ENCODE measurements around the gene DLX4.

The DLX4 gene

DNA sequence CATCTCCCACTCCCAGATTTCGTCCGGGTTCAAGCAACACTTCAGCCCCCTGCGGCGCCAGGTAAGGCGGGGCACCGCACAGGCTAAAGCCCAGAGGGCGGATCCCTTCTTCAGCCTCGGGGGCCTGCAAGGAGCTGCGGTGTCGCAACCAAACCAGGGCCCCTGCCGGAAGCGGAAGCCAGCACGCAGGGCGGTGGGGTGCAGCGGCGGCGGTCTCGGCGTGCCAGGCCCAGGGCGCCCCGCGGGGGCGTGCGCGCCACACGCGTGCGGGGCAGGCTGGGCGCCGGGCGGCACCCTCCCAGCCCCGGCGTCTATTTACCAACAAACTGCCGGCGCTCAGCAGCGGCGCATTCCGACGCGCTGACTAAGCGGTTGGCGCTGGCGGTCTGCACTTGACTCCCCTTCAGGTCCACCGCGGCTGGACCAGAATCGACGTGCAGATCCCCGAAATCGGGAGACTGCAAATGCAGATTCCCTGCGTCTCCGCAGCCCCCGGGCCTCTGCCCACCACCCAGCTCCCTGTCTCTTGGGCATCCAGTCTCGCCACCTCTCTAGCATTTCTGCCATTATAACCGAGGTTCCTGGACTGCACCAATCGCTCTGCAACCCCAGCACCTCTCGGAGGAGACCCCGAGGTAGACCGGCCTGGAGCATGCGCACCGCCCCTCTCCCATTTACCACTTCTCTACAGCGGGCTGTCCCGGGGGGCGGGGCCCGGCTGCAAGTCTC lies 421 bp upstream of the DLX4 start:
- DNase-seq (ENCODE audit: low read depth, low spot score) = peak; percentile 82

DNA sequence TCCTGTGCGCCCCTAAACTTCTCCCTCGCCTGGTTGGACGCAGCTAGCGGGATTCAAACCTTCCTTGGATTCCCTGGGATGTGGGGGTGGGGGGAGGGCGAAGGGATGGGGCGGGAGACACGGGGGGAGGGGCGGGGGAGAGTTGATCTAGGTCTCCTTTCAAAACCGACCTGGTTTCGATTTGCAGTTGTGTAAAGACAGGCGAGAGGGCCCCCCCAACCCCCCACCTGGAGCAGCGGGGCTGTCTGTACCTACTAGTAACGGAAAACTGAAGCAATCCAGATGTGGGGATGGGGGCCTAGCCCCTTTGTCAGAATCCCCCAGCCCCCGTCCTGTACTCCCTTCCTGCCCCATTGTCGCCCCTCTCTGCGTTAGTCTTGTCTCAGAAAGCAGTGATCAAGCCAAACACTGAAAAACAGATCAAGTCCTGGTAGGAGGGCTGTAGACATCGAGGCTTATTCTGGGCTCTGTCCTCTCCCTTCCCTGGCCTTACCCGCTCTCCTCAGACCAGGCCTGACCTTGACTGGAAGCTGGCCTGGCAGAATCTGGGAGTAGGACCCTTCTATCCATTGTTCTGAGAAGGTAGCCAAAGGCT lies 902 bp downstream of the DLX4 start:
- no peak for DNase-seq (ENCODE audit: low read depth, low spot score)

DNA sequence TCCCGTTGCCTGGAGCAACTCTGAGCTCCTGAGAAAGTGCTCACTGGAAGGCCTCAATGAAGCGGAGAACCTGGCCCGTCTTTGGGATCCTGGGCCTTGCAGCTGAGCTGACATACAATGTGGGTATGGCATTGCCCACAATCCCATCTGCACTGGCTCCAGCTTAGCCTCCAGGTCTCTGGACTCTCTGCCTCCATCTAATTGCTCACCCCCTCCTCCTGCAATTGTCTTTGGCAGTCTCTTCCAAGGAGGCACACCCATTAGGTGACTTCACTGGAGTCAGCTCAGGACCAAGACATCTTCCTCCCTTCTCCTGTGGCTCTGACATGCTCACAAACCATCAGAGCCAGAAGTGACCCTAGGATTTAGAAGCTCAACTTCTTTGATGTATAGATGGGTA lies 1.5 kb downstream of the DLX4 start:
- DNase-seq (ENCODE audit: low read depth, low spot score) = no peak

DNA sequence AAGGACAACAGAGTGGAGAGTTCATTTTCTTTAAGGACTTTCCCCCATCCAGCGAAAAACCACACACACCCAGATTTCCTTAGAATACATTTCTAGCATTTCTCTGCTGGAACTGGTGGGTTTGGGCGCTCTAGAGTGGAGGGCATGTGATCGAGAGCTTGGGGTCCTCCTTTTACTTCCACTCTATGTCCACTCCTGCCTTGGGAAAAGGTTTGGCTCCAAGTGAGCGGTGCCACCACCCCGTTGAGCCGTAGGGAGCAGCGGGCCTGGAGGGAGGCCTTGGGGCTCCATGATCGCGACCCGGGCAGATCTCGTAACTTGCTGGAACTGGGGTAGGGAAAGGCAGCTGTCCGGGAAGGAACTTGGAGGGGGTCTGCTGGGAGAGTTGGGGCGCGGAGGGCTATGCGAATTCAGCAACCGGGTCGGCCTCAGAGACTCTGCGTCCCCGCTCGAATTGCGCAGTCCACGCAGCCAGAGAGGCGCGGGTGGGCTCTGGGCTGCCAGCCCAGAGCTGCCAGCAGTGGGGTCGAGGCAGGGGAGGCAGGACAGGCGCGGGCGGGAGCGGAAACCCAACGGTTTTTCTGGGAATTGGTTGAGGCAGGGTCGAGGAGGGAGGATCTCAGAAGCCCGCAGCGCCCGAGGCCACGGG lies 2.3 kb downstream of the DLX4 start:
- no peak for DNase-seq (ENCODE audit: low read depth, low spot score)

DNA sequence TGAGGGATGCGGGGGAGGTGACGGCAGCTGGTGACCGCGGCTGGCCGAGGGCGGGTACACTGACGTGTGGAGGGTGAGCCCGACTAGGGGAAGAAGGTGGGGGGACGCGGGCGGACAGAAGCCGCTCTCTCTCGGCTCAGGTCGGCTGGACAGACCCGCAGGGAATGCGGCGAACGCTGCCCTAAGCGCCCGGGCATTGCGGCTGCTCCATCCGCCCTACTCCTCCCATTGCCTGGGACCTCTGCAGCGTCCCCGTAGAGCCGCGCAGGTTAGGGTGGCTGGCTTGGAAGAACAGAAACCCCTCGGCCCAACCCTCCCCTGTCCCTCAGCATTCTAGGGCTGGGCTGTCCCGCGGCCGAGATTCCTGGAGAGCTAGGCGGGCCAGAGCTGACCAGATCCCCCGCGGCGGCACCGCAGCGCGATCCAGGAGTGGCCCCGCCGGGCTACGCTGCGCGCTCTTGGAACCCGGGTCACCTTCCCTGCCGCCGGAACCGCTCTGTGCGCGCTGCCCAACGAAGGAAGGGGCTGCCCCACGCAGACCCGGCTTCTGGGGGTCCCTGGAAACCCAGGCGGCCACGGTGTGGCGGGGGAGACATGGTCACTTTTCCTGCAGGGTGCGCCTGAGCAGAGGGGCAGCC lies 3.0 kb downstream of the DLX4 start:
- DNase-seq (ENCODE audit: low read depth, low spot score) = no peak

DNA sequence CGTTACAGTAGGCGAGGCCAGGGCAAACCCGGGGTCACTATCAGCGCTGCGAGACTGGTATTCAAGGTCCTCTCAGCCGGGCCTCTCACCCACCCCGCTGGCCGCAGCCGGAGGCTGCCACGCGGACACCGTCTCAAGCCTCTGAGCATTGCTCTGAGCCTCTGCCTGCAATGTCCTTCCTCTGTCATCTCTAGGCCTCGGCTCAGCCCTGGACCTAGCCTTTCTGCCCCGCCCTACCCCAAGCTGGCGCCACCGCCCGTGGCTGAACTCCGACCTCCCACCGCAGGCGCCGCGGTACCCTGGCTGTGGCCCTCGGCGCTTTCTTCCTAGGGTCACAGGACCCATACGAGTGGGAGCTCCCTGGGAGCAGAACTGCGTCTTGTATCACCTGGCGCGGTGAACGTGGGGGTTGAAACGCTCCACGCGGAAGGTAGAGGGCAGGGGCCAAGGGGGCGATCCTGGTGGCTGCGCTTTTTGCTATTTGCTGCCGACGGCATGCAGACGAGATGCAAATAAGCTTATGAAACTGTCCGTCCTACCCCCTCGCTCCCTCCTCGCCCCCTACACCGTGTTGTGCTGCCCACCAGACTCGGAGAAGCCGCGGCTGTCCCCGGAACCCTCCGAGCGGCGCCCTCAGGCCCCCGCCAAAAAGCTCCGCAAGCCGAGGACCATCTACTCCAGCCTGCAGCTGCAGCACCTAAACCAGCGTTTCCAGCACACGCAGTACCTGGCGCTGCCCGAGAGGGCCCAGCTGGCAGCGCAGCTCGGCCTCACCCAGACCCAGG lies 3.7 kb downstream of the DLX4 start:
- DNase-seq (ENCODE audit: low read depth, low spot score) = no peak

DNA sequence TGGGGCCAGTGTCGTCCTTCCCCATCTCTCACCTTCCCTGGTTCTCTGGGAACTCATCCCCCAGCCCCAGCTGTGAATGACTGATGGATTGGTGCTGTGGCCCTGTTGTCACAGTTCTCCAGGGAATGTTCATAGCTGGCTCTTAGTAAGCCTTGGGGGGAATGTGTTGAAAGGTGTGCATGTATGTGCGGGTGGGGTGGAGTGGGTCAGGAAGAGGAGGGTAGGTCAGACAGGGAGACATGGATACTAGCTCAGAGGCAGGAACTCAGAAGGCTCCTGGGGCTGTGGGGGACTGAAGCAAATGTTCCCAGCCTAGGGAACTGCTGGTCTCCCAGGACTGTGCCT lies 4.3 kb downstream of the DLX4 start:
- no peak for DNase-seq (ENCODE audit: low read depth, low spot score)

DNA sequence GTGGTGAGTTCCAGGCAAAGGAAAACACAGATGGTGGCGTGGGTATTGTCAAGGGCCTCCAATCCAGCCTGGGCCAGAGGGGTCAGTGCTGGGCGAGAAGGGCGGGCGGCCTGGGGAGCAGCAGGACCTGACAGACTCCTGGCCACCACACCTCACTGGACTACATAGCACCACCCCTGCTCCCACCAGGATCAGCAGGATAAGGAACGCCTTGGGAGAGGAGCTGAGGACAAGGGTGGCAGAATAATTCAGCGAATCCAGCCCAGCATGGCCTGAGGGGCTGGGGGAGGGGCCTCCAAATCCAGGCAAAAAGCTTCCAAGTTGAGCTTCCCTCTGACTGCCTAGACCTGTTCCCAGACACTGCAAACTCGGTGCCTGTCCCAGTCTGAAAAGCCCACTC lies 6.5 kb downstream of the DLX4 start:
- DNase-seq (ENCODE audit: low read depth, low spot score) = no peak

DNA sequence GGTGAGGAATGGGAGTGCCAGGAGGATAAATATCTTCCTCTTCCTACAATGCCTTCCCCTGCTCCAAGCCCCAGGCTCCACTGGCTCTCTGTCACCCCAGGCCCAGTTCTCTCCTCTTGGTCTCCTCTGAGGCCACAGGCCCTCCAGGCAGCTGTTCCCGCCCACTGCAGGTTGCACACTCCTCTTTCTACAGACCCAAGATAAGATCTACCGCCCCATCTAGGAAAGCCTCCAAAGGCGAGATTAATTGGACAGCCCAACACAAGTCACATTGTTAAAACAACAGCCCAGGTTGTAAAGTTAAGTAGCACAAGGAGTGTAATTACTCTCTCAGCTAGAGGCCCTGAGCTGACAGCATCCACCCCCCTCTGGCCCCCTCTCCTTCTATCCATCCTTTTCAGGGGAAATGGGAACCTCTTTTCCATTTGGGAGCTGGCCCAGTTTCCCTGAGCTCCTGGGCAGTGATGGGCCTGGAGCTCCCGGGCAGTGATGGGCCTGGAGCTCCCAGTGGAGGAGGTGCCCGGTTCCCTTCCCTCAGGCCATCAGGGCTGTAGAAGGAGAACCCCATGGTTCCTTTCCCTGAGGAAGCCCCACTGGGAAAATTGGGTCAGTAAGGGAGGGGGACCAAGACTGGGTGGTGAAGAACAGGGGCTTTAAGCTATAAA lies 7.3 kb downstream of the DLX4 start:
- DNase-seq (ENCODE audit: low read depth, low spot score) = no peak

DNA sequence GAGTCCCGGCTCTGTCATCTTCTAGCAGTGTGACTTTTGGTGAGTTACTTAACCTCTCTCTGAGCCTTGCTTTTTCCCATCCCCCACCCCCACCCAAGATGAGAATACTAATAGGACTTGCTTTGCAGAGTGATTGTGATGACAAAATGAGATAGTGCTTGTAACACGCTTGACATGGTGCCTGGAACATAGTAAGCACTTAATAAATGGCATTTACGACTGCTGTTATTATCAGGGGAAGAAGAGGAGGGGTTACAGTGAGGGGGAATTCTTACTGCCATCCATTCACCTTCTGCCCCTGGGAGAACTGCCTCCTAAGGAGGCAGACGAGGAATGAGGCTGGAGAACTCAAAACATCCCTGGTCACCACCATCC lies 7.8 kb downstream of the DLX4 start:
- no peak for DNase-seq (ENCODE audit: low read depth, low spot score)

DNA sequence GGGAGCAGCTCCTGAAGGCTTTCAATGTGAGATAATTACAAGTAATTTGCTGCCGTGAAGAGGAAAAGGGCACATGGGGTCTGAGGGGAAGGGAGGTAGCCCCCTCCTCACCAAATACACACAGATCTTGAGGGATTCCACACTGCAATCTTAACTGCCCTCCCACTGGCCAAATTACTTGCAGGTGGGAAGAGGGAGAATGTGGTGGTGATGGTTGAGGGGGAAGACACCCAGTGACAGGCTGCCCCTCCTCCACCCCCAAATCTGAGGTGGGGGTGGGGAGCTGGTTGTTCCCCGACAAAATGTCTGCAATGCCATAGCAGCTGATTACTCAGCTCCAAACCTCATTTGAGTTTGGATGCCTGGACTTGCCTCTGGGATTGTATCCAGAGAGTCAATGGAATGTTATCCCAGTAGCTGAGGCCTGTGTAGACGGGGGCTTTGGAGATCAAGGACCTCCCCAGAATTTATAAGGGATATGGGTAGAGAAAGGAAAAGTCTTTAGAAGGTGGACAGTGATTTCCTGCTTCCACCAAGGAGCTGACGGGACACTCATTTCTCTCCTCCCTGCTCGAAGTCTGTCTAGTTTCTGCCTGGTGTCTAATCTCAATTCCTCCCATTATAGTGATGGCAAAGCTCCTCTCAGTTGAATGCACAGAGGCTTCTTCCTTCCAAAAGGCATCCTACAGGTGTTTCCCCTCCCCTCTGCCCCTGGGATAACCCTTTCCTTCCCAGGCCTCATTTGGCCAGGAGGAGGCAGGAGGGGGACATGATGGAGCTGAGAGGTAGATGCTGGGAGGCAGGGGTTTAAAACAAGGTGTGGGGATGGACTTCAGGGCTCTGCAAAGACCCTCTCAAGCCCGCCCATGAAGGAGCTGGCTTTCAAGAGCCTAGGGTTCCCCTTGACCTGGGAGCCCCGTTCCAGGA lies 8.7 kb downstream of the DLX4 start:
- DNase-seq (ENCODE audit: low read depth, low spot score) = no peak

DNA sequence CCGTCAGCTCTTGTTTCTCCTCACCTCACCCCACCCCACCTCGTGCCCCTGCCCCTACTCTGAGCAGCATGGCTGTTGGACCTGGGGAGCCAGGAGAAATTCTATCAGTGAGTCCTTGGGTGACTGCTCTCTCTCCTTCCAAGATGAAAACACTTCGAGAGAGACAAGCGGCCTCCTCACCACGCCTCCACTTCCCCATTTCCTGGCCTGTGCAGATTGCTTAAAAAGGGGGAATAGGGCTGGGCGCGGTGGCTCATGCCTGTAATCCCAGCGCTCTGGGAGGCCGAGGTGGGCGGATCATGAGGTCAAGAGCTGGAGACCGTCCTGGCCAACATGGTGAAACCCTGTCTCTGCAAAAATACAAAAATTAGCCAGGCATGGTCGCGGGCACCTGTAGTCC lies 9.5 kb downstream of the DLX4 start:
- no peak for DNase-seq (ENCODE audit: low read depth, low spot score)

DNA sequence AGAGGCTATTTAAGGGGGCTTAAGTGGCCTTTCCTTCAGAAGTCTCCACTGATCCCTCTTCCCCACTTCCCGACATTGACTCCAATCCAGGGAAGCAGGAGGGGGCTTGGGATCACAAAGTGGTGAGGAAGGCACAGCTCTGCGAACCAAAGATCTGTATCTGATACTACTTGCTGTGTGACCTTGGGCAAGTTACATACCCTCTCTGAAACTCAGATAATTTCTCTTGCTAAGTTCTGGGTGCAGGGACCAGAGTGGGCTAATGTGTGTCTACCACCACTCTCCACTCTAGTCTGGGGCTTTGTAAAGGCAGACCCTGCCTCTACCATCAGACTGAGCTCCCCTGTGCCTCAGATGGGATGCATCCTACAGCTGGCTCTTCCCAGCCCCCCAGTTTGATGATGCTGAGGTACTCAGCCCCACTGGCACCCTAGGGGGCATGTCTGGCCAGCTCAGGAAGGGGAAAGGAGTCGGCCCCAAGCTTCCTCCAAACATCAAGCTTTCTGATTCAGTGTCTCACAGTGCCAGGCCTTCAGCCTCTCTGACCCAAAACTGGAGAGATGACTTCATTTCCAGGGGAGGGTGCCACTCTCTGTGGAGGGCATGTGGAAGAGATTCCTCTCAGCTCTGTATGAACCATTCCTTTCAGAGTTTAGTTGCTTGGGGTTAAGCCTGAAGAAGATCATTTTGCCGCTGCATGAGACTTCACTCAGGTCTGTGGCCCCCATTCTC lies 10.9 kb downstream of the DLX4 start:
- DNase-seq (ENCODE audit: low read depth, low spot score) = no peak

DNA sequence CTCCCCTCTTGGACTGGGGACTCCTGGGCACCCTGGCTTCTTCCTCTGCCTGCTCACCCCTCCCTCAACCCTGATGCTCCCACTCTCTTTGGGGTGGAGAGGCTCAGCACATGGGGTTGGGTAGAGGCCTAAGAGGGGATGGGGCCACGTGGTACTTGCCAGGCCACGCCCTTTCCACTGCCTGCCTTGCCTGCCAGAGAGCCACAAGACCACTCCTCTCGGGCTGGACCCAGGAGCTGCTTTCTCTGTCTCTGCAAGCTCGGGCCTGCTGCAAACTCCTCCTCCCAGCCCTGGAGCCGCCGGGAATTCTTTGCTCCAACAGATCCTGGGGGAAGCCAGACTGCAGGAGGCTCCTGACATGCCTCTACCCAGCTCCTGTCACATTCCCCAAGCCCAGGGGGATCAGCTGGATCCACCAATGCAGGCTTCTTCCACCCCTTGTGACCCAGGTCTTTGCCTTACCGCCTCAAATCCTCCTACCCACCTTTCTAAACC lies 11.8 kb downstream of the DLX4 start:
- no peak for DNase-seq (ENCODE audit: low read depth, low spot score)

DNA sequence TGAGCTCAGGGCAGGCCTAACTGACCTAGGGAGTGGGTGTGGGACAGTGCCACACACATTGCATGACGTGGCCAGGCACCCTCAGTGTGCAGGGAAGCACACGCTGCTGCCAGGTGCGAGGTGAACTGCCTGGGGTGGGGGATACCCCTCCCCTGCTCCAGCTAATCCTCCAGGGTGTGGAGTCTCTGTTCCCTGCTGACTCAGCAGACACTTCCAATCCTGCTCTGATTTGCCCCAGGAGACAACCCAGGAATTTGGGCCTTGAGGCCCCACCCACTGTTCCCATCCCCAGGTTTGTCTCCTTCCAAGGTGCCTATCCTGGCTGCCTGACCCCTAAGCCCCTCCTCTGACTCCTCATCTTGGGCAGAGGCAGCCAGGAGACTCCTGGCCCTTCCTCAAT lies 15.3 kb downstream of the DLX4 start:
- no peak for DNase-seq (ENCODE audit: low read depth, low spot score)

DNA sequence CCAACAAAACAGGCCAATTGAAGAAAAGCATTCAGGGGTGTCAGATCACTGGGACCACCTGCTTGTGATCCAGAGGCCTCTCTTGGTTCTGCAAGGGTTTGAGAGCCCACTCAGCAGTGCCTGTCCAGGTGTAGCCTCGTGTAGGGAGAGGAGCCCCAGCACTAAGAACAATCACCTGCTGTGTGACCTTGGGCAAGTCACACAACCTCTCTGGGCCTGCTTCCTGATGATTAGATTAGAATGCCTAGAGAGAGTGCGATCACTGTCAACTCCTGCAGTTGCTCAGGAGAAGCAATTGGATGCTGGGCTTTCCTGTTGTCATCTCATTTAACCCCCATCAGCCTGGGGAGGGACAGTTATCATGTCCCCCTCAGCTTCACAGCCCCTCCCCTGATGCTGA lies 15.8 kb downstream of the DLX4 start:
- DNase-seq (ENCODE audit: low read depth, low spot score) = no peak

DNA sequence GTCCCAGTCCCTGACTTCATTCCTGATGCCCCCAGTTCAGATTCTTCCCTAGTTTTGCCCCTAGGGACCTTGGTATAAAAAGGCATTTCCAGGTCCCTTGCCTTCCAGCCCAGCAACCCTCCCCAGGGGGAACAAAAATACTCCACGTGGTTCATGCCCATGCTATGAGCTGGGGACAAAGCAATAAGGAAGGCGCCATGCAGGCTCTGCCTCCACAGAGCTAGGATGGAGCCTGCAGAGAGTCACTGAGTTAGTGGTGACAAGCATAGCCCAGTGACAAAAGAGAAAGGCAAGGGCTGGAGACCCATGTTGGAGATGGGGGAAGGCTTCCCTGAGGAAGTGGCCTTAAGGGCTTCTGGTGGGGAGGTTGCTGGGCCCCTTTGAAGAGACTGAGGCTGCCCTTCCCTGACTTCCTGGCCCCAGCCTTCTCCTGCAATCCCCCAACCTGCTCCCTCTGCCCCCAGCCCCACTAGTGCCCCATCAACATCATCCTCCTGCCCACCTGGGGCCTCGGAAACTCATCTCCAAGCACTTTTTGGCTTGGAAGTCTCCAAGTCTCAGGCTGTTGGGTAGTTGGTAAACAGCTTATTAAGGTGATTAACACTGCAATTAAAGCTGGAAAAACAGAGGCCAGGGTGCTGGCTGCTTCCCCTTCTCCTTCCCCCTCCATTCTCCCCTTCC lies 16.5 kb downstream of the DLX4 start:
- DNase-seq (ENCODE audit: low read depth, low spot score) = no peak

DNA sequence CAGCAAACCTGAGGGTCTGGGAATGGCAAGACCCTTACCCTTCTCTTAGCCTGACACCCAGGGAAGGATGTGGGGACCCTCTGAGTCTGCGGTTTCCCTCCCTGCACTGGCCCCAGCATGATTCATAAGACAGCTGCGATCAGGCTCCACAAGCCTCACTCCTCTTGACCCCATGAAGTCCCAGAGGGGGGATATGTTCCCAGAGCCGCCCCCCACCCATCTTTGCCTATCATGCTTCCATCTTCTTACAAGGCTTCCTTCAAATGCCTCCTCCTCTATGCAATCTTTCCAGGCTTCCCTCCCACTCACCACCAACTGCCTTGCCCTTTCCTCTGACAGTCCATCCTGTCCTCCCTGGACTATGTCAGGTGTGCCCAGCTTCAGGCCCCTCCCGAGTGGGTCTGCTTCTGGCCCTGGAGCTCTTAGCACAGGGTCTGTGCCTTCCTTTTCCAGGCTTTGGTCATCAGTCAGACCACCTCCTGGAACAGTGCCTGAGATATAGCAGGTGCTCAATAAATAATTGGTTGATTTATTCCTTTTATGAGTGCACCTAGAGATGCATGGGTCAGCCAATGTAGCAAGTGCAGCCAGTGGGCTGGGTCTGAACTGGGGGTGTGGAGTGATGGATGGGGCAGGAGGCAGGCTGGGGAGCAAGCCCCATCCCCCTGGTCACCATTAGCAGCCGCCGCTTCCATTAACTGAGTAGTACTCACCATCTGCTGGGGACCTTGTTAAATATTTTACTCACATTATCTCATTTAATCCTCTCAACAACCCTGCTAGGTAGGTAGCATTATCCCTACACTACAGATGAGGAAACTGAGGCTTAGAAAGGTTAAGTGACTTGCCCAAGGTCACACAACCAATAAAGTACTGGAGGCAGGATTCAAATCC lies 17.7 kb downstream of the DLX4 start:
- DNase-seq (ENCODE audit: low read depth, low spot score) = no peak
